Stimulated activated CD4-positive, alpha-beta T cell treated with anti-CD3 and anti-CD28 coated beads, Interleukin-15, amount 100 ng/mL, for 1 hour (primary cell): ENCODE measurements around the gene GSC.

Source experiments
- DNase-seq, 2 donors: peaks; one replicate each; pipeline ENCODE4 v3.0.0-alpha.2; 2020; ENCODE audit warnings: low read depth in 1 of 2, low spot score in 1 of 2

Gene GSC

DNA sequence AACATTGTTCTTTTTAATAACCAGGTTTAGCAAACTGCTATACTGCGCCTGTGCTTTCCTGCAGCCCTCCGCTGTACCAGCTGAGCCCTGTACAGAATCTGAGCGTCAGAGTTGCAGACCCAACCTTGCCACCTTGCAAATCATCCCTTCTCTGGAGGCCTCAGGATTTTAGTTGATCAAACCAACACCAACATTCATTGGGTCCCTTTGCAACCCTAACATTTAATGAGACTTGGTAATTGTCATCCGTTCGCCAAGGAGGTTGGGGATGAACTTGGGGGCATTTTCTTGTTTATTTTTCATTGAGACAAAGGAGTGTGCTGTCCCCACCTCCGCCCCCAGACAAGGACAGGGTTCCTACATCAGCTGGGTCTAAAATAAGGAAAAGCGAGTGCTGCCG, 2.6 kb upstream of the GSC start:
- no peak for DNase-seq

DNA sequence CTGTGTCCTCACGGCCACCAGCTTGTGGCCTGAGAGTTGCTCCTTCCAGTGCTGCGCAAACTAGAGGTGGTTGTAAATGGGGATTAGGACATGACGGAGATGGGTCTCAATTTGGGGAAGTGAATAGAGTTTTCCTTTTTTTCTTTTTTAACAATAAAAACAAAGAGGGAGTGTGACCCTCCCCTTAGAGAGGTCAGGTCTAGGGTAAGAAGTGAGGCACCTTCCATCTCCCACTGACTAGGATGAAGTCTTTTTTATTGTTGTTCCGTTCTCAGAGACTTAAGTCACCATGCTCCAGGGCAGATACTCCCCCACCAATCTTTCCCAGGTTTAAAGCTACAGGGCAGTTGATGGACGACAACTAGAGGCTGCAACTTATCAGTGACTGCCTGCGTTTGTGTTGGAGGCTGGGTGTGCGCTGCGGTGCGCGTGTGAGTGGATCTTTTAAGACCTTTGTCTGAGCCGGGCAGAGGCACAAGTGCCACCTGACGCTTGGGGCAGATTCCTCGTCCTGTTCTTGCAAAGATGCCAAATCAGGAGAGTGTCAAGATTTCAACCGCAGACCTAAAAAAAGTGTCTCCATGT, 2.1 kb upstream of the GSC start:
- DNase-seq = no peak

DNA sequence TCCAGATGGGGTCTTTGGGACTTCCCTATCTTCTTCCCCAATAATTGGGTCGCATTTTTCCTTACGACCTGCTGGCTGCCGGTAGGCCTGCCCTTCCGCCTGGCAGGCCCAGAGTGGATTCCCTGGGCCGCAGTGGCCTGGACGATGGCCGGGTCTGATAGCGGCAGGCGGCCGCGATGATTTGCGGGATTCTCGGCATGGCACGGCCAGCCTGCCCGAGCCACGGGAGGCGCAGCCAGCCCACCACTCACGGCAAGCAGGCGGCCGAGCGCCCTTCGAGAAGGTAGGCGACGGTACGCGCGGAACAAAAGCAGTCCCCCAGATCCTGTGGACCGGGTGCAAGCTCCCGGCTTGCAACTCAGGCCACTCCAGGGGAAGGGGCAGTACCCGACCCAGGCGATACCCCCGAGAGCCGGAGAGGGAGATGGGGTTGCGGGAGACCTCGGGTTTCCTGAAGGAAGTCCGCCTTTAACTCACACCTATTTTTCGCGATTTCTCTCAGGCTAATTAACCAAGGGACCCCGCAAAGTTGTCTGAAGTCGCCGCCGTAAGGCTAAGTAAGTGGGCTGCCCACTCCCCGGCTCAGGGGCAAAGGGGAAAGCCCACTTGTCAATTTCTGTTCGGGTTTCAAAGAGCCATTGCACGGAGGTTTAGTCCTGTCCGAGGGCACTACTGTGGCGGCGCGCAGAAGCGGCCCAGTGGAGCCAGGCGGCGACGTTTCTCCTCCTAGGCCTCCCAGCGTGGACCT, 1.4 kb upstream of the GSC start:
- no peak for DNase-seq

DNA sequence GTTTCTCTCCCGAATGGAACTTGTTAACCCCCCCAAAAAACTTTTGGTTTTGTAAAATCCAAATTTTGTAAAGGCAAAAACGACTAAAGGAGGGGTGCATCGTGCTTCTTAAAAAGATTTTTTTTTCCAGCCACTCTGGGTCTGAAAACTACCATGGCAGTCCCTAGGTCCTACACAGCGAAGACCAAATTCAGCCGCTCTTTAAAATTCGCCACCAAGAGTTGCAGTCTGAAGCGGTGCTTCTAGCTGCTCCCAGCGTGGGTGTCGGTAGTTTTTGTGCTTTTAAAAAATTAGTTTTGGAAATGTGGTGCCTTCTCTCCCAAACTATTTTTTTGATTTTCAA, 873 bp upstream of the GSC start:
- no peak for DNase-seq

DNA sequence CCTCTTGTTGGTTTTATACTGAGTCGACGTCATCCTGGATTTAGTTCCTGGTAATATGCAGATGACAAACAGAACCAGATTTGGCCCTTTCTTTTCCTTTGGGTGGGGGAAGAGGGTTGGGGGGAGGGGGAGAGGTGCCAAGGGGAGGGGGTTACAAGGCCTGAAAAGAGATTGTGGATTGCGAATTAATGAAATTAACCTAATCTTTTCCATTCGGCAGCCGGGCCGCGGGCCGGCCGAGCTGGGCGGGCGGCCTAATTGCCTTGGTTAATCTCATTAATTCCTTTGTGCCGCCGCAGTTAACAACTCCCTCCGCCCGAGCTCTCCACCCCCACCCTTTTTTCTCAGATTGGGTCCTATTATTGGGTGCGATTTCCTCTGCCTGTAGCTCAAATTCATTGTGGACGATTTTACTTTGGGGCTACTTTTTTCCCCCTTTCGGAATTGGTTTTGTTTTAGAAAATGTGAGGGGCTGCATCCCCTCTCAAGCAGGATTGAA, 387 bp upstream of the GSC start:
- no peak for DNase-seq

DNA sequence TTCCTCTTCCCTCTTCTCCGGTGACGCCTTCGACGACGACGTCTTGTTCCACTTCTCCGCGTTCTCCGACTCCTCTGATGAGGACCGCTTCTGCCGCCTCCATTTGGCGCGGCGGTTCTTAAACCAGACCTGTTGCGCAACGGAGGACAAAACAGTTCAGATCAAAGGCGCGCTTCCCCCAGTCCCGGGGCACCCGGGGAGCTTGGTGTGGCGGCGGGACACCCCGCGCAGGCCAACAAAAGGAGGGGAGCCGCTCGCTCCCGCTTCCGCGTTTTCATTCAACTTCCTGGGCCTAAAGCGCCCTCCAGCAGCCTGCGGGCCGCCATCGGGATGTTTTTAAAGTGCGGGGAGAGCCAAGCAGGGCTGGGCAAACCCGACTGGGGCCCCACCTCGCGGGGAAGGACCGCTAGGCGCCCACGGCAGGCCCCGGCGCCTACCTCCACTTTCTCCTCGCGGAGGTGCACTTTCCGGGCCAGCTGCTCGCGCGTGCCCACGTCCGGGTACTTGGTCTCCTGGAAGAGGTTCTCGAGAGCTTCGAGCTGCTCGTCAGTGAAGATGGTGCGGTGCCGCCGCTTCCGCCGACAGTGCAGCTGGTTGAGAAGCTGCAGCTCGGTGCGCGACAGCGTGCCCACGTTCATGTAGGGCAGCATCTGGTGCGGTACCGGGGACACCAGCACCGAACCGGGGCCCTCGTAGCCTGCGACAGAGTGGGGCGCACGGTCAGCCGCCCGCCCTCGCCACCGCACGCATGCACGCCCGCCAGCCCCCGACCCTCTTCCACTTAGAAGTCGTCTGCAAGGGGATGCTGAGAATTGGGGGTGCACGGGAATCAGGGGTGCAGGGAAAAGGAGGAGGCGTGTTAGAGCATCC, 1.2 kb downstream of the GSC start:
- no peak for DNase-seq

DNA sequence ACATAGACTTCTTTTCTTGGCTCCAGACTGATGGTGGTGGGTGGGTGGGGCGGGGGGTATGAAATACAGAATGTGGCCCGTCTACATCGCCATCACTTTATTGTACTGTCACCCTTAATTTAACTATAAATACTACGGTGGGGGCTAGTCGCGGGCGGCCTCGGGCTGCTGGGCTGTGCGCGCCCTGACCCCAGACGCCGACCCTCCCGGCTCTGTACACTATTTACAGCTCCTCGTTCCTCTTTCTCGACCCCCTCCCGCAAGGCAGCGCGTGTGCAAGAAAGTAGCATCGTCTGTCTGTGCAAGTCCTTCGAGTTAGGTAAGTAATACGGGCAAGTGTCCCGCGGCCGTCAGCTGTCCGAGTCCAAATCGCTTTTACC, 1.8 kb downstream of the GSC start:
- DNase-seq = no peak

DNA sequence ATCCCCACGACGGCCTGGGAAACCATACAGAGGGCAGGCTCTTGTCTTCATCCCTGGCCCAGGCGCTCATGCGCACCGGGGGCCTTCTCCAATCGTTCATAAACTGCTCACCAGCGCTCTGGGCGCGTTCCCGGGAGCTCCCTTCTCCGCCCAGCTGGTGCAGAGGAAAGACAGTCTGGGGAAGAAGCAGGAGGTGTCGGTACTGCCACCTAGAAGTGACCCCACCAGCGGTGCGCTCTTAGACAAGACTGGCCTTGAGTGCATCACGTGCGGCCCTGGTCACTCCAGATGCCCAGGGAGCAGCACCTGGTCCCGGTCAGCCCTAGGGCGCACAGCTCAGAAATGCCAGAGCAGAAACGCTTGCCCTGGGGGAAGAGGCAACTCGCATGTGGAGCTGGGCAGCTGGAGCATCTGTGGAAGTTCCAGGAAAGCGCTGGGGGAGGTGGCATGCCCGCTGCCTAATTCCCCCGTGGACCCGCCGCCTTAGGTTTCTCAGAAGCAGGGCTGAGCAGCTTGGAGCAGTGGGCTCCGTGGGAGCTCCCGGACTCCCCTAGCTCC, 2.5 kb downstream of the GSC start:
- DNase-seq = no peak

DNA sequence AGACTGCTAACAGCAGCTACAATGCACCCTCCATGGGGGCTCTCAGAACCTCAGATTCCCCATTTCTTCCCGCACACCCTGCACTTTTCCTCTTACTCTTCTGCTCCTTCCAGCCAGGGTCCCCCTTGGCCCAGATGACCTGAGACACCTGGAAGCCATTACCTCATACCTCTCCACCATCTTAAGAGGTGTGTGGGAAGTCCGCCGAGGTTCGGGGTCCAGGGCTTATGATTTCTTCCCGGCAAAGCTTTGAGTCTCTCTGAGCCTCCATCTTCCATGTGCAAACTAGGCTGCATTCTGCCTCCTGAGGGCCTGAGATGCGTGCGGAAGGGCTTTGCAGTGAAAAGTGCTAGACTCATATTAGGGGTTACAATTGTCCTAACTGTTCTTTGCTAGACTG, 5.3 kb downstream of the GSC start:
- no peak for DNase-seq

DNA sequence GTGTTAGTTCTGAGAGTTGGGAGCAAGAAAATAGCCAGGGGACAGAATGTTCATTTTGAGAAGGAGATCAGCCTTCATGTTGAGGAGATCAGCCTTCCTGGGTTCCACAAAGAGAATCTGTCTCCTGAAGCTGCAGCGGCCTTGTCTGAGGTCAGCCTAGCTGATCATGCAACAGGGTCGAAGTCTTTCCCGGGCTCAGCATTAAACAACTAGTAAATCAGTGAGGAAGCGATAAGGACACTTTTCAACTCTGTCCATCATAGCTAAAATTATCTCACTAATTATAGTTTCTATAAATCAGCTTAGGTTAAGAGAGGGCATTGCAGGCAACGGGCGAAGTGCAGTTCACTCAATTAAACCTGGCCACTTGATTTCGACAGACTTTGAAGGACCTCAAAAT, 7.5 kb downstream of the GSC start:
- DNase-seq = no peak

DNA sequence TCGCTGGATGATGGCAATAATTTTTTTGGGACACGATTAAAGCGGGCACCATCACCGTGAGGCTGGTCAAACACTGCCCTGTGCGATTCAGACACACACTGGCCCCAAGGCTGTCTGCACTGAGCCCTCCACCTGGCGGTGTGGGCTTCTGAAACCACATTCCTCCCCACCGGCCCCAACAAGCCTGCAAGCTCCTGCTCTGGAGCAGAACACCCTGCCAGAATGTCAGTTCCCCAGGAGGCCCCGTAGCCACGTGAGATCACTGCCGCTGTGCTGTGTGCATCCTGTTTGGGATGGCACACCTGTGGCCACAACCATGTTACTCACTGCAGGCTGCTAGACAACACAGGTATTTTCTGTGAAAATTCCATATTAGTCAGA, 7.9 kb downstream of the GSC start:
- no peak for DNase-seq

DNA sequence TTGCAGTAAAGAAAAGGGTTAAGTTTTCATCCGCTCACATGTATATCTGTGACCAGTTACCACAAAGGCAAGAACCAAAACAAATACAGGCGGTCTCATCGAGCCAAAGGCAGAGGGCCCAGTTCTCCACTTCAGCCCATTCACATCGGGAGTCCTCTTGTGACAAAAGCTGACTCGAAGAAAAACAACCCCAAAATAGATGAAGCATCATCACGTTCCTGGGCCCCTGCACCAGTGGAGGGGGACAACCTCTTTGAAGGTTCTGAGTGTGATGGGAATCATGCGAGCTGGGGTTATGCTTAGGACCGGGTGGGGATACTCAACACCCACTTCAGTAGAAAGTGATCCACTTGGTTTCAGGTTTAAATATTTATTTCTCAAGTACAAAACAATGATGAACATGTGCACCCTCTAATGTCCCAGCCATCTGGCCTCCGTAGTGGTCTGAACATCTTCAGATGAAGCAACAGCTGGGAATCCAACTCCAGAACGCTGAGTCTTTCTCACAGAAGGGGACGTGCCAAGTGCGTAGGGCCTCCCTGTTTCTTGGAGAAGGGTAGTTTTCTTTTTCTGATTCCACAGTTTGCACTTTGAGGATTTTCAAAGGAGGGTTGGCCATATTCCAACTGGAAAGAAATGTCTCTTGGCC, 8.4 kb downstream of the GSC start:
- no peak for DNase-seq

DNA sequence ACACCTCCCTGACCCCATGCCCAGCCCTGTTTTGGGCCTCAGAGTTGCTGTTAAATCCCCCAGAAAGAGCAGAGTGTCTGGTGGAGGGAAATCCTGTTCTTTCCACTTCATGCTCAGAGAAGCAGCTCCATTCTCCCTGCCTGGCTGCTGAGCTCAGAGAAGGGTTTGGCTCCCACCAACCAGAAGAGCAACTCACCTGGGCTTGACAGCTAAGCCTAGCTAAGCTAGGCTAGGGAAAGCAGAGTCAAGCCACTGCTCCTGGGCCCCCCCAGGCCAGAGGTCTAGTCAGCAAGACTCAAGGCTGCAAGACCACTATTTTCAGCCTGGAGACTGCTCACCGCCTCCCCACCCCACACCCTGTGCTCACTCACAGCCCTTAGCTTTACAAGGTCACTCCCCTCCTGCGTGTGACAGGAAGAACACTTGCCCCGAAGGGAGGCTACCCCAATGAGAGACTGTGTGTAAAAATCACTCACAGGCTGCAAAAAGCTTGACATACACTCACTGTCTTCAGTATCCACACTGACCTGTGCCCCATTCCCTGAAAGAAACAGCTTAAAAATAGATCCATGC, 13.5 kb downstream of the GSC start:
- no peak for DNase-seq

DNA sequence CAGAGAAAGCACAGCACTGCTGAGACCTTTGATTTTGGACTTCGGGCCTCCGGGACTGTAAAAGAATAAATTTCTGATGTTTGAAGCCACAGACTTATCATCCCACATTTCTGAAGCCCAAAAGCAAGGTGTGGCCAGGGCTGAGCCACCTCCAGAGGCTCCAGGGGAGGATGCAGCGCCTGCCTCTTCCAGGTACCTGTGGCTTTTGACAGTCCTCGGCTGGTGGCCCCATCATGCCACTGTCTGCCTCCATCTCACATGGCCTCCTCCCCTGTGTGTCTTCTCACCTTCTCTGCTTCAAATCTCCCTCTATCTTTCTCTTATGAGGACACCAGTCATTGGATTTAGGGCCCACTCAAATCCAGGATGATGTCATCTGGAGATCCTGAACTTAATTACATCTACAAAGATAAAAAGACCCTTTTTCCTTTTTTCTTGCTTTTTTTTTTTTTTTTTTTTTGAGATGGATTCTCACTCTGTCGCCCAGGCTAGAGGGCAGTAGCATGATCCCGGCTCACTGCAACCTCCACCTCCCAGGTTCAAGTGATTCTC, 15.4 kb downstream of the GSC start:
- no peak for DNase-seq

DNA sequence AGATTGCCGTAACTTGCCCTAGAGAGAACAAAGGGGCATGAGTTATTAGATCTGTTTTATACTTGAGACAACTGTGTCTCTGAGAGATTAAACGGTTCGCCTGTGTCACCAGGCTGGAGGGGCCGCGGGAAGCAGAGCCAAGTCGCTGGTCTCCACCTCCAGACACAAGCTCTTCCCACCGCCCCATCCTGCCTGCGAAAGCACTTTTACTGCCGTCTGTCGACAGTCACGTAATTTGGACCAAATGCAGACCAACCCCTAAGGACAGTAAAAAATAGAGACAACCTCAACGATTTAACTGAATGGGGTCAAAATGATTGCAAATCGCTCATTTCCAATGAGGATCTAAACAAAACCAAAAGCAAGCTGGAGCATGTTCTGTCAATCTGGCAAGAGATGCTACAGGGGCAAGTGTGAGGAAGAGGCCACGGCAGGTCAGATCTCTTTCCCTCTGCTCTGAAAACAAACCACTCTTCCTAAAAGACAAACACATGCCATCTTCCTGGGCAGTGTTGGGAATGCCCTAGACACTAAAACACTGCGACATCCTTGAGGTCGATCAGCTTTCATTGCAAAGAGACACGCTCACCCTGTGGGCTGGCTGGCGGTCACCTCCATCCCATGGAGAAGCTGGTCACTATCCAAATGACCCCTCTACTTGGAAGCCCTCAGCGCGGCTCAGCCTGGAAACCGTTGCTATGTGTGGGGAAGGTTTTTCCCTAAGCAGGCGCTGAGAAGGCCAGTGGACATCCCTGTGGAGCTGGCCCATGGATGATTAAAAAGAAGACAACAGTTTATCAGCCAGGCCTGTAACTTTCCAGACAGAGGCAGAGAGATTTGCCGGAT, 17.1 kb downstream of the GSC start:
- no peak for DNase-seq

DNA sequence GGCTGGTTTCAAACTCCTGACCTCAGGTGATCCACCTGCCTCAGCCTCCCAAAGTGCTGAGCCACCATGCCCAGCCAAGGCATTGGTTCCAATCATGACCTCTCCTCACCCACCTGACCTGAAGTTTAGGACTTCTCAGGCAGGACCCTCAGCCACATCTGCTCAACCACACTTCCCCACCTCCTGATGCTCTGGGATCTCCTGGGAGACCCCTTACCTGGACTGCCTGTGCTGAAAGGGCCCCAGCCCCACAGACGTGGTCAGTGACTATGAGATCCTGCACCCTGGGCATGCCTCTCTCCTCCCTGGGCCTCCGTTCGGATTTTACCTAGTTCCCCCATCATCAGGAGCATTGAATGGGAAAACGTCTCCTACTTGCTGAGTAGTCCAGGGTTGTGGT, 18.0 kb downstream of the GSC start:
- no peak for DNase-seq

DNA sequence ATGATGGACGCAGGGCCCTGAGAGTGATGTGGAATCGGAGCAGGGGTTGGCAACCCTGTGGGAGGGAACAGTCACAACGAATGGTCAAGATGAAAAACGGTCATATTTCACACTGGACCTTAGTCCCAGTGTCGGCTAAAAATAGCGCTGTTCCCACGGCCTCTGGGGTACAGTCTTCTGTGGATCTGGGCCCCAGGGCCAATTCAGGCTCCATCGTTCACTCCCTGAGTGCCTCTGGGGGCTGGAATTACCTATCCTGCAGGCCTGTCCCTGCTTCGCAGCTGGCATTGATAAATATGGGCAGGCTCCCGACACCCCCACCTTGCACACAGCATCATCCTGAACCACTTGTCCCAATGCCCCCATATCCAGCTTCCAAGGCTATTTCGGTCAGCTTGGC, 18.6 kb downstream of the GSC start:
- DNase-seq = no peak

DNA sequence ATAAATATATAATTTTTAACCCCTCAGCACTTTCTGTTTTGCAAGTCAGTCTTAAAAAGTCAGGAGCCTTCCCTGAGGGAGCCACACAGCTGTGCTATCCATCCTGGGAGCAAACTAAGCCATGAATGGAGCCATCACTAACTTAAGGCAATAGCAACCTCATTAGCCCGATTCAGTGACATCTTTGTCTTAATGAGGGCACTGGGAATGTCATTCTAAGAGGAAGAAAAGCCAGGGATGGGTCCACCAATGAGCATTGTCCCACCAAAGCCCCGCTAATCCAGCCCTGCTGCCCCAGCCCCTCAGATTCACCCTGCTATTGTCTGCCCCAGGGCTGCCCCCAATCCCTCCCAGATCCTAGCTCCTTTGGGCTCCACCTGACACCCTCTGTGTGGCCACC, 19.5 kb downstream of the GSC start:
- DNase-seq = no peak

DNA sequence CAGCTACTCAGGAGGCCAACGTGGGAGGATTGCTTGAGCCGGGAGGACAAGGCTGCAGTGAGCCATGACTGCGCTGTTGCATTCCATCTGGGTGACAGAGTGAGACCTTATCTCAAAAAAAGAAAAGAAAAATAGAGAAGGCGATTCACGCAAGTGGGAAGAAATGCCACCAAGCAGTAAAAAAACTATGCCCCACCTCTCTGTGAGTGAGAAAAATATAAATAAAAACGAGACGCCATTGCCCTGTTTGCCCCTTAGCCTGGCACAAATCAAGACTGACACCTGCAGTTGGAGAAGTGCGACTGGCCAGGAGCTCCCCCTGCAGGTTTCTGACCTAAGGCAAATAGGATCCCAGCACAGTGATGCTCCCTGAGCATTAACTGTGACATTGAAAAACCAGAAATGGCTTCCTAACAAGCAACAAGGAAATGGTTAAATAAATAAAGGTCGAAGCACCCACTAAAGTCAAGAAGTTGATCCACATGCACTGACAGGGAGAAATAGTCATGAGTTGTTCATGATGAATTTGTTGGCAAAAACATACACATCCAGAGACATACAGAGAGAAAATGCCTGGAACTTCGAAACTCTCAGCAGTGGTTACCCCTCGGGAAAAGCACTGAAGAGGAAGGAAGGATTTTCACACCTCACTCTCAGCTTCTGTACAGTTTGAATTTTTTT, 21.1 kb downstream of the GSC start:
- no peak for DNase-seq
